SU-DHL-6 (cell line): ENCODE measurements around the gene ASB2.

ENCODE experiments used
- H2AFZ ChIP-seq: fragments of 200-600 bp; sonication (generic); 2 replicates; pipeline ENCODE4 v1.6.1; 2014; ENCODE audit warnings: low read depth, mild to moderate bottlenecking, moderate library complexity, mixed read lengths, antibody characterized with exemption, low read length; ENCODE audit not compliant: severe bottlenecking
- H3F3A ChIP-seq: fragments of 200-600 bp; shearing (Covaris generic); 2 replicates; pipeline ENCODE4 v1.6.0; 2016; ENCODE audit warnings: antibody characterized with exemption, mild to moderate bottlenecking; ENCODE audit not compliant: insufficient read depth
- H3K27ac ChIP-seq: fragments of 200-600 bp; sonication (generic); 2 replicates; pipeline ENCODE4 v1.5.1; 2016; ENCODE audit warnings: low read depth, mild to moderate bottlenecking, low read length, moderate library complexity, mixed read lengths
- H3K27me3 ChIP-seq: fragments of 200-600 bp; sonication (generic), shearing (Covaris generic); 2 replicates; pipeline ENCODE4 v1.6.0; 2014; ENCODE audit warnings: mild to moderate bottlenecking, low read length
- H3K36me3 ChIP-seq: fragments of 200-600 bp; sonication (generic); 2 replicates; pipeline ENCODE4 v1.6.1; 2014; ENCODE audit warnings: mild to moderate bottlenecking, low read length, mixed read lengths
- H3K4me2 ChIP-seq: fragments of 300-600, 200-600 bp; shearing (Covaris generic), sonication (generic); 2 replicates; pipeline ENCODE4 v1.6.0; 2014; ENCODE audit warnings: low read length, low read depth, mild to moderate bottlenecking; ENCODE audit not compliant: poor library complexity, severe bottlenecking
- H3K4me3 ChIP-seq: fragments of 200-600 bp; sonication (generic); 2 replicates; pipeline ENCODE4 v1.5.1; 2014; ENCODE audit warnings: antibody characterized with exemption, low read length, mild to moderate bottlenecking, mixed read lengths; ENCODE audit not compliant: insufficient read depth, poor library complexity, severe bottlenecking
- H3K79me2 ChIP-seq: fragments of 200-600 bp; sonication (generic); 2 replicates; pipeline ENCODE4 v1.6.1; 2014; ENCODE audit warnings: mild to moderate bottlenecking, low read length, moderate library complexity; ENCODE audit not compliant: insufficient read depth
- H3K9ac ChIP-seq: fragments of 200-600 bp; sonication (generic); 2 replicates; pipeline ENCODE4 v1.7.0; 2014; ENCODE audit warnings: mild to moderate bottlenecking, low read length
- H3K9me2 ChIP-seq: fragments of 200-600 bp; sonication (generic); replicated peaks from 2 replicates; pipeline ENCODE4 v1.6.1; 2014; ENCODE audit warnings: low read length; ENCODE audit not compliant: insufficient read depth
- H3K9me3 ChIP-seq: fragments of 200-600 bp; sonication (generic); 2 replicates; pipeline ENCODE4 v1.6.1; 2014; ENCODE audit warnings: low read length, mixed read lengths; ENCODE audit not compliant: insufficient read depth
- H4K20me1 ChIP-seq: fragments of 200-600 bp; sonication (generic); 2 replicates; pipeline ENCODE4 v1.6.1; 2014; ENCODE audit warnings: low read depth, mild to moderate bottlenecking, antibody characterized with exemption, low read length, moderate library complexity, mixed read lengths
- EZH2phosphoT487 ChIP-seq: fragments of 200-600 bp; sonication (generic), shearing (Covaris generic); conservative IDR thresholded peaks from 2 replicates; pipeline ENCODE4 v1.6.1; 2018; ENCODE audit warnings: mild to moderate bottlenecking, antibody characterized with exemption, low read length, moderate library complexity, mixed read lengths
- TF ChIP-seq, protein P1 (sequence below): fragments of 200-600 bp; sonication (generic); IDR thresholded peaks from one replicate; pipeline ENCODE4 v1.5.1; 2017; ENCODE audit warnings: antibody characterized with exemption, mild to moderate bottlenecking, low read length, moderate library complexity; ENCODE audit not compliant: insufficient read depth, poor library complexity, severe bottlenecking

ASB2 gene

DNA sequence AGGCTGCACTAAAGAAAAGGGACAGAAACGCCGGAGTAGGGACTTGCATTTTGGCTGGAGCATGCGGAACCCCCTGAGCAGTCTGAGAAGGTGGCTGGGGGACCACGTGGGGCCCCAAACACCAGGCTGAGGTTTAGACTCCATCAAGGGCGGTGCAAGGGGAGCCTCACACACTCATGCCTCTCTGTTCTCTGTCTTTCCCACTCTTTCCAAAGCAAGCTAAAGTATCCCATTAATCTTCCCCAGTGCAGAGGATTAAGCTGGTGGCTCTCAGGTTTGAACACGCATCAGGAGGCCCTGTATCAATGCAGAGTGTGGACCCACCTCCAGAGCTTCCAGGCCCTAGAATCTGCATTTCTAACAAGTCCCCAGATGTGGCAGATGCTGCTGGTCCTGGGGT, 34.3 kb upstream of the ASB2 start:
- H3K9me3 ChIP-seq = no peaks in the 10 kb centered on the region
- no peaks in the 10 kb centered on the region for H3K9me2 ChIP-seq
- H4K20me1 ChIP-seq = no peaks in the 10 kb centered on the region
- no peaks in the 10 kb centered on the region for H3K79me2 ChIP-seq
- H3K9ac ChIP-seq = no peak overlapping the region
- no peaks in the 10 kb centered on the region for H3F3A ChIP-seq
- H3K36me3 ChIP-seq = no peaks in the 10 kb centered on the region
- no peak overlapping the region for H2AFZ ChIP-seq
- no peak overlapping the region for H3K27ac ChIP-seq
- H3K27me3 ChIP-seq = no peaks in the 10 kb centered on the region
- H3K4me2 ChIP-seq = no peak overlapping the region
- no peak overlapping the region for H3K4me3 ChIP-seq
- TF ChIP-seq, protein P1, sequence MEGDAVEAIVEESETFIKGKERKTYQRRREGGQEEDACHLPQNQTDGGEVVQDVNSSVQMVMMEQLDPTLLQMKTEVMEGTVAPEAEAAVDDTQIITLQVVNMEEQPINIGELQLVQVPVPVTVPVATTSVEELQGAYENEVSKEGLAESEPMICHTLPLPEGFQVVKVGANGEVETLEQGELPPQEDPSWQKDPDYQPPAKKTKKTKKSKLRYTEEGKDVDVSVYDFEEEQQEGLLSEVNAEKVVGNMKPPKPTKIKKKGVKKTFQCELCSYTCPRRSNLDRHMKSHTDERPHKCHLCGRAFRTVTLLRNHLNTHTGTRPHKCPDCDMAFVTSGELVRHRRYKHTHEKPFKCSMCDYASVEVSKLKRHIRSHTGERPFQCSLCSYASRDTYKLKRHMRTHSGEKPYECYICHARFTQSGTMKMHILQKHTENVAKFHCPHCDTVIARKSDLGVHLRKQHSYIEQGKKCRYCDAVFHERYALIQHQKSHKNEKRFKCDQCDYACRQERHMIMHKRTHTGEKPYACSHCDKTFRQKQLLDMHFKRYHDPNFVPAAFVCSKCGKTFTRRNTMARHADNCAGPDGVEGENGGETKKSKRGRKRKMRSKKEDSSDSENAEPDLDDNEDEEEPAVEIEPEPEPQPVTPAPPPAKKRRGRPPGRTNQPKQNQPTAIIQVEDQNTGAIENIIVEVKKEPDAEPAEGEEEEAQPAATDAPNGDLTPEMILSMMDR = no peak
- no peak for TF ChIP-seq EZH2phosphoT487

DNA sequence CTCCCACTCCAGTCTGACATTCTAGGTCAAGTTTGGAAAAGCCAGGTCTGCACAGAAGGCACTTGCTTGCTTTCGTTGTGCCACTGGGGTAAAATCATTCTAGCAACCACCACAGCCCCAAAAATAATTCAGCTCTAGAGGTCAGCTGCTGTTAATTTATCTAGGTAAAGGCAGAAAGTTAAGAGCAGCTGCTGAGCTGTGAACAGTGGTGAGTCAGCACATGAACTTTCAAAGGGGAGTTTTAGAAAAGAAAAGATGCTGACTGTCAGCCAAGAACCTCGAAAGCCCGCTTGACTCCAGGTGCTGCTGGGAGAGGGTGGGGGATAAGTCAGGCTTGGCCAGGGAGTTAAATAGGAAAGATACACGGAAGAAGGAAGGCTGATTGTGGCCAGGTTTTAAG, 33.4 kb upstream of the ASB2 start:
- Histone ChIP-seq H3K4me2 (no peak overlapping the region), H2AFZ (no peak overlapping the region), H3K27ac (no peak overlapping the region), H3K27me3 (no peaks in the 10 kb centered on the region), H3F3A (no peaks in the 10 kb centered on the region), H3K9me3 (no peaks in the 10 kb centered on the region), H3K36me3 (no peaks in the 10 kb centered on the region), H3K4me3 (no peak overlapping the region), H3K9ac (no peak overlapping the region), H3K79me2 (no peaks in the 10 kb centered on the region), H4K20me1 (no peaks in the 10 kb centered on the region), H3K9me2 (no peaks in the 10 kb centered on the region)
- TF ChIP-seq EZH2phosphoT487 = no peak
- TF ChIP-seq, protein P1 = no peak

DNA sequence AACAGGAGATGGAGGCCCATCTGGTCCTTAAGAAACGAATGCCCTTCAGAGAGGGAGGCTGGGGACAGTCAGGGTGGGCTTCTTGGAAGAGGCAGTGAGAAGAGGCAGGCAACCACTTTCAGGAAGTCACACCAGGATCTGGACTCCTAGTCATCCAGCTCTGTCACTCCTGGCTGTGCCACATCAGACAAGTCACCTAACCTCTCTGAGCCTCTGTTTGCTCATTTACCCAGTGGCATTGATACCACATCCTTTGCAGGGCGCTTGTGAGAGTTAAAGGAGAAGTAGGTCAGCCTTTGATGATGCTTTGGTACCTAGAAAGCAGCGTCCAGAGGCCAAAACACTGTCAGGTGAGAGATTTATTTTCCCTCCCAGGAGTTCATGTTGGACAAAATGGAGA, 31.9 kb upstream of the ASB2 start:
- H2AFZ ChIP-seq = no peak overlapping the region
- no peak overlapping the region for H3K4me3 ChIP-seq
- H3K79me2 ChIP-seq = no peaks in the 10 kb centered on the region
- H3K27ac ChIP-seq = no peak overlapping the region
- no peaks in the 10 kb centered on the region for H3K9me2 ChIP-seq
- H3K9me3 ChIP-seq = no peaks in the 10 kb centered on the region
- H3K9ac ChIP-seq = no peak overlapping the region
- no peak overlapping the region for H3K4me2 ChIP-seq
- H3K27me3 ChIP-seq = no peaks in the 10 kb centered on the region
- H4K20me1 ChIP-seq = no peaks in the 10 kb centered on the region
- TF ChIP-seq, protein P1 = no peak
- TF ChIP-seq EZH2phosphoT487 = no peak
- no peaks in the 10 kb centered on the region for H3F3A ChIP-seq
- H3K36me3 ChIP-seq = no peaks in the 10 kb centered on the region
